A375 (cell line): ENCODE results near the gene FKBP9. TPM values are rescaled to one million over a fixed set of nuclear protein-coding genes. Genes with fewer than 3 reads are reported as not detected.

Experiments
- small RNA-seq: library from RNA; depleted of rRNA; stranded (forward); fragments of <200 nt; gene quantifications from one replicate; pipeline ENCODE3, GENCODE V24; 2014
- total RNA-seq: library from RNA; depleted of rRNA; stranded (reverse); fragments of >200 nt; shearing (Covaris generic); gene quantifications from 2 replicates; pipeline ENCODE4 v1.2.3, GENCODE V29; 2014; rRNA removed

The FKBP9 gene, protein sequence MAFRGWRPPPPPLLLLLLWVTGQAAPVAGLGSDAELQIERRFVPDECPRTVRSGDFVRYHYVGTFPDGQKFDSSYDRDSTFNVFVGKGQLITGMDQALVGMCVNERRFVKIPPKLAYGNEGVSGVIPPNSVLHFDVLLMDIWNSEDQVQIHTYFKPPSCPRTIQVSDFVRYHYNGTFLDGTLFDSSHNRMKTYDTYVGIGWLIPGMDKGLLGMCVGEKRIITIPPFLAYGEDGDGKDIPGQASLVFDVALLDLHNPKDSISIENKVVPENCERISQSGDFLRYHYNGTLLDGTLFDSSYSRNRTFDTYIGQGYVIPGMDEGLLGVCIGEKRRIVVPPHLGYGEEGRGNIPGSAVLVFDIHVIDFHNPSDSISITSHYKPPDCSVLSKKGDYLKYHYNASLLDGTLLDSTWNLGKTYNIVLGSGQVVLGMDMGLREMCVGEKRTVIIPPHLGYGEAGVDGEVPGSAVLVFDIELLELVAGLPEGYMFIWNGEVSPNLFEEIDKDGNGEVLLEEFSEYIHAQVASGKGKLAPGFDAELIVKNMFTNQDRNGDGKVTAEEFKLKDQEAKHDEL
- 94.3 and 101 TPM in 2 replicates for total RNA-seq

DNA sequence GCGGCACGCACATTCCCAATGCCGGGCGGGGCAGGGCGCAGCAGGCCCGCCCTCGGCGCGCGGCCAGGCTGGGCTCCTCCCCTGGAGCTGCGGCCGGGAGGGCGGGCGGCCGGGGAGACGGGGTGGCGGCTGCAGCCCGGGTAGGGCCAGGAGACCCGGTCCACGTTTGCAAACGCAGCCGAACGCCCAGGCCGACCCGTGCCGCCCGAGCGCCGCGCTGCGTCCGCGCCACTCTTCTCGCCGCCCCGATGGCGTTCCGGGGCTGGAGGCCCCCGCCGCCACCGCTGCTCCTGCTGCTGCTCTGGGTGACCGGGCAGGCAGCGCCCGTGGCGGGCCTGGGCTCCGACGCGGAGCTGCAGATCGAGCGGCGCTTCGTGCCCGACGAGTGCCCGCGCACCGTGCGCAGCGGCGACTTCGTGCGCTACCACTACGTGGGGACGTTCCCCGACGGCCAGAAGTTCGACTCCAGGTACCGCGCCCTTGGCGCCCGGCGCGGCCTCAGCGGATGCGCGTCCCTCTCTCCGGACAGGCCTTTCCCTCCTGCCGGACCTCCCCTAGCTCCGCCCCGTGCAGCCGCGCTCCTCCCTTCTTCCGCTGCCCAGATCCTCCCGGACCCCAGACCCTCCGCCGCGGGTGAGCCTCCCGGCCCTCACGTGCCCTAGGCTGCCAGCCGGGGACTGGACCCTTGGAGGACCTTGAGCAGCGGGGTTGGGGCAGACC is at the start of gene FKBP9:
TSS of gene FKBP9 (plus strand) at position 115 of the 720 bp plus-strand sequence. CDS start at position 249, 134 bp downstream.

Small RNA genes lying within 50 kb of the gene (small RNA-seq; reads per million reads assigned to genes)
- gene AC083863.1 (not detected), gene RN7SL505P (not detected), gene RNU6-388P (not detected), gene RPS29P14 (not detected)

Other genes with a start within 250 kb of the FKBP9 start
- gene KBTBD2, start 65.7 kb upstream of the FKBP9 start, total RNA-seq, result 33.3 and 33.8 TPM in 2 replicates
- gene NT5C3A, start 105.3 kb downstream of the FKBP9 start, total RNA-seq, result 44.7 and 48.4 TPM in 2 replicates
- gene RP9, start 152.0 kb downstream of the FKBP9 start, total RNA-seq, result 51.4 and 57.6 TPM in 2 replicates
- gene BBS9, start 172.1 kb downstream of the FKBP9 start, total RNA-seq, result 2.5 and 5.5 TPM in 2 replicates